HG03039 (cell line): ENCODE results near the gene DNAJC30.

Experiments
- ATAC-seq: cut with Tn5 transposase; IDR thresholded peaks from one replicate; pipeline ENCODE4 v1.9.1; 2021; ENCODE audit warnings: mild to moderate bottlenecking, moderate library complexity; ENCODE audit not compliant: unreplicated experiment

DNAJC30 gene

DNA sequence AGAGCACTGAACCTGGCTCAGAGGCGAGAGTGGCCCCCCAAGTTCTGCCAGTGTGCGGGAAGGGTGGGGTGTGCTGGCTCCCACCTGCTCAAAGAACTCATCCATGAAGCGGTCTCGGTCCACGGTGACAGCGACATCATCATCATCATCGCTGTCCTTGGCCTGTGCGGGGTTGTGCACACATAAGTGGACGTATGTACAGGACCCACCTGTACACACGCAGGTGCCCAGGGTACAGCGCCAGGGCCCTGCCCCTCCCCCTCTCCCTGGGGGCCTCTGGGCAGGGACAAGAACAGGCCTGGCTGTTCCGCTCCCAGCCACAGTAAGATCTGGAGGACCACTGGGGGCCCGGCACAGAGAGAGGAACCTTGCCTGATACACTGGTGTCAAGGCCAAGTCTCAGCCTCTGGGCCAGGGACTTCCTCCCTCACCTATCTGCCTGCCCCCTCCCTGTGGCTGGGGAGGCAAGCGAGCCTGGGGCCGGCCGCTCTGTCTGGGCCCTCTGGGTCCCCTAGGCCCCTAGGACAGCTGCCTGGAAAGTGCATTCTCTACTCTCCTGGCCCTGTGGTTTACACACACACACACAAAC is 25.8 kb upstream of the DNAJC30 start:
- no peak for ATAC-seq

DNA sequence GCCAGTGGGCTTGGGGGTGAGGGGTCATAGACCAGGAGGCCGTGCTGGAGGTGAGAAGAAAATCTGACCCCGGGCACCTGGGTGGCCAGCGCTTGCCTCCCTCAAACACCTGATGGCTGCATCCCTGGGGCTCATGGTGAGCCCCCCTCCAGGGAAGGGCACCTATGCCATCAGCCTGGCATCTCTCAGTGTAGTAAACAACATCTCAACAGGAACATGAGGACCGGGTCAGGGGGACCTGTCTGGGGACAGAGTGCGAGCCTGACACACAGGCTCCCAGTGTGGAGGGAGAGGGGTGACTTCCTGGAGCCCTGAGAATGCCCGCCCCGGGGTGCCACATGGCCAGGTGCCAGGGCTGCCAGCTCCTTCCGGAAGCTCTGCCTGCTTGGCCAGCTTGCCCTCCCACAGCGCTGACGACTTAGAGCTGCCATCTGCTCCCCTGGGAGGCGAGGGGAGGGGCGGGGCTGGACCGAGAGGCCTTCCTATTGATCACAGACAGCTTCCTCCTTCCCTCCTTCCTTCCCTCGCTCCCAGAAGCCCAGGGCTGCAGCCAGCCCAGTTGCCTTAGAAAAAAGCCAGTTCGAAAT is 23.9 kb upstream of the DNAJC30 start:
- no peak for ATAC-seq

DNA sequence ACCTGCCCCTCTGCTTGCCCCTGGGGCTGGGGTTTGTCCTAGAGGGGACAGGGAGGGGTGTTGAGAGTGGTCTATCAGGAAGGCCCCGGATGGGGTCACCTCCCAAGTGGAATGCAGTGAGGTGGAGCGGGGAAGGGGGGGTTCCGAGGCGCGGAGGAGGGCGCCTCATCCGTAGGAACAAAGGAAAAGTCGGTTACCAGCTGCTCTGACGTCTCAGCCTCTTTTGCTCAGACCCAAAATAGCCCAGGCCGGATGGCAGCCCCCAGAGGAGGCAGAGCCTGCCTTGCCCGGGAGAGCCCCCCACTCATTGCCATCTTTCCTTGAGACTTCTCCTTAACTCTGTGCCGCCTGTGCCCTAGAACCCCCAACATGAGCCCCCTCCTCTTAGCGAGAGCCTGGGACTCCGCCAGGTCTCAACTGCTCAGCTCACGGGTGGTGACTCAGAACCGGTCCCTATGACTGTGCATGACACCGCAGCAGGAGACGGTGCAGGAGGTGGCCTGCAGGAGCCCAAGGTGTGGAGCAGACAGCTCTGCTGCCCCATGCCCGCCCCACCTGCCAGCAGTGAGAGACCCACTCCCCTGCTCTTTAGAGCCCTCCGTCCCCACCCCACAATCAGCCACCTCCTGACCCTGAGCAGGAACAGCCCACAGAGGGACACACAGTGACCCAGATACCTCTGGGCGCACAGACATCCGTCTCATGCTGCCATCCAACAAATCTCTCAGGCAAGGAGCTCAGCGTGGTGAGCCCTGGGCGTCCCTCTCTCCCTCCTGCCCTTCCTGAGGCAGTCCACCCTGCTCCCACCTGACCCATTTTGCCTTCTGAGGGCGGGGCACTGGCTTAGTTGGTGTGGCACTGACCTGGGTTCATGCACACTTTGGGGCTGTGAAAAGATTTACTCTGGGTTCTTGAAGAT is 23.1 kb upstream of the DNAJC30 start:
- ATAC-seq = no peak

DNA sequence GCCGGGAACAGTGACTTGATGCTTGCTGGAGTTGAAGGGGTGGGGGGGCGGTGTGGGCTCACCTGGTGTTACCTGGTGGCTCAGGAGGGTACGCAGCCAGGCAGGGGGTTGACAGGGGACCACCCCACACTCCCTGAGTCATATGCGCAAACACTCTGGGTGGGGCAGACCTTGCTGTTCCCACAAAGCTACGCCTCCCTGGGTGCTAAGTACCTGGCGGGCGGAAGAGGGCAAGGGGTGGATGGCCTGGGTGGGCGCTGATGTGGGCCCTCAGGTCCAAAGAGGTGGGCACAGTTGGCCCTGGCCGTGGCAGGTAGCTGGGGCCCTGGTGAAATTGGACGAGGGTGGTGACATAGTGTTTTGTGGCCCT is 22.3 kb upstream of the DNAJC30 start:
- no peak for ATAC-seq

DNA sequence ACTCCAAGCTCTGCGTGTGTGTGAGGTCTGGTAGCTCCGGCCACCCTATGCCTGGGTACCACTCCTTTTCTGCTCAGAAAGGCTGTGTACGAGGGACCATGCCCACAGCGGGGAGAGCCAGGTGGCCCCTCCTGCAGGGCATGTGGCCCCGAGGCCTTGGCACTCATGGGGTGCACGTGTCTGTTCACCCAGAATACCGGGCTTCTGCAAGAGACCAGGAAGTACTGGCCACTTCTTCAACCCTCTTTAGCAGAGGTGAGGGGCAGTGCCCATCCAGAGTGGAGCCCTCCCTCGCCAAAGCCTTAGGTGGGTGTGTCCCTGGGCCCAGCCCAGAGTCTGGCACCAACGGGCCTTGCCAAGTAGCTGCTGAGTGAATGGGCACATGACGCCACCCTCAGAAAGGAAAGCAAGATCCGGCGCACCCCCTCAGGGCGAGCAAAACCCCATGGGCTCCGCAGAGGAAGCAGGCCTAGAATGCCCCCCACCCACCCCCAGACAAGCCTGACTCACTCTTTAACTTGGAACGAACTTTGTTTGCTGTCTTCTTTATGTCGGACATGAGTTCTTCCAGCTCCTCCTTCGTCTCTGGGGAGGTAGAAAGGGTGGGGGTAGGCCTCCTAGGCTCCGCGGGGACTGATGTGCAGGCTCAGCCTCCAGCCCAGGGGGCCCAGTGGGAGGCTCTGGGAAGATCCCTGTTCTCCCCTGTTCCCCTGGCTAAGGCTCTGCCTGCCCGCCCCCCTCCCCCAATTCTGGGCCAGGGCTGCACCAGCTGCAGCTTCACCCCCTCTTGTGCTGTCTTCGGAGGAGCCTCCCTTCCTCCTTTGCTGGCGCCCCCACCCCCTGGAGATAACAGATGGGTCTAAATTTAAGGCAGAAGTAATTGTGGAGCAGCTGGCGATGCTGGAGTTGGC is 21.6 kb upstream of the DNAJC30 start:
- no peak for ATAC-seq

DNA sequence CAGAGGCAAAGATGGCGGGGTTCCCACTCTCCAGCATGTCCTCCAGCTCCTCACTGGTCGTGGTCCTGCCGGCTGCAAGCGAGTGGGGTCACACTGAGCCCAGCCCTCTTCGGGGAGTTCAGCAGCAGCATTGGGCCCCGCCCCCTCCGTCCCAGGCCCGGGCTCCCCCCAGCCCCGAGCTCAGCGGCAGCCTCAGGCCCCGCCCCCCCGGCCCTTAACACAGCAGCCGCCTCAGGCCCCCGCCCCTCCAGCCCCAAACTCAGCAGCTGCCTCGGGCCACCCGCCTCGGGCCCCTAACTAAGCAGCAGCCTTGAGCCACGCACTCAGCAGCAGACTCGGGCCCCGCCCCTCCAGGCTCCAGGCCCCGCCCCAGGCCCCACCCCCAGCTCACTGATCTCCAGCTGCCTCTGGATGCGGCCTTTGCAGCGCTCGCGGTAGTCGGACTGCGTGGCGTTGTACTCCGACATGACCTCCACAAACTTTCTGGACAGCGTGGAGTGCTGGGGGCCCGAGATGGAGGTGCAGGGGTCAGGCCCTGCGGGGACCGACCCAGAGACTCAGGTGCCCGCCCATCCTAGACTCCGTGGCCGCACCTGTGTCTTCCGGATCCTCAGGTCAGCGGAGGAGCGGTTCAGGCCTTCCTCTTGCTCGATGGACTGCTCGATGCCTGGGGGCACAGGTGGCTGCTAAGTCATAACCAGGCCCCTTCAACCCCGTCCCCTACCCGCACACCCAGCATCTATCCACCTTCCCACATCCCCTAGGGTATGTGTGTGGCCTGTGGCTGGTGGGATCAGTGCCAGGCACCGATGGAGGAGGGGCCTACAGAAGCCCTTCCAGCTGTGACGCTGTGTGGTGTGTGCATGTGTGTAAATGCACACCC is 20.7 kb upstream of the DNAJC30 start:
- ATAC-seq = no peak

DNA sequence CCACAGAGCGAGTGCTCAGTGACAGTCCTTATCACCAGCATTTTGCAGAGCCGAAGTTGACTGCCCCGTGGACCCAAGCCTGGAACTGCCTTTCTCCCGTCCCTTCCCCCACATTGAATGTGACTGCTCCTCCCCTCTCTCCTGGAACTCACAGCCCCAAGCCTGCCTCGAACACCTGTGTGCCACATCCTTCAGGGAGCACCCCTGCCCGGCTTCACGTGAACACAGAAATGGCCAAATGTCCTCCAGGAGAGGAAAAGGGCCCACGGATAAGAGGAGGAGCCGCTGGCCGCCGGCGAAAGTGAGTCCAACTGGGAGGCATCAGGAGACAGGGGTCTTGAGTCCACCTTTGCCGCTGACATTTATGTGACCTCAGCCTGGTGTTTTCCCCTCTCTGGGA is 20.0 kb upstream of the DNAJC30 start:
- no peak for ATAC-seq

DNA sequence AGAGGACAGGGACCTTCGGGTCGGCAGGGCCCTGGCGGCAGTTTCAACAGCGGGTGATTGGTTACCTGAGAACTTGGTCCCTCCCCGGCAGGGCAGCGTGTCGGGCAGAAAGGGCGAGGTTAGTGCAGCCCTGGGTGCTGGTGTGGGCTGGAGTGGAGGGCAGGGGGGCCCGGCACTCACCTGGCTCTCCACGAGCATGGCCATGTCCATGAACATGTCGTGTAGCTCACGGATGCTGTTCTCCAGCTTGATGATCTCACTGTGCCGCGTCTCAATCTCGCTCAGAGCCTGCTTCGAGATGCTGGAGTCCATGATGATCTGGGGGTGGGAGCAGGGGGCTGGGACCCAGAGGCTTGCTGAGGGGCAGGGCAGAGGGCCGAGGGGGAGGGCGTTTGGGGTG is 19.4 kb upstream of the DNAJC30 start:
- ATAC-seq = no peak

DNA sequence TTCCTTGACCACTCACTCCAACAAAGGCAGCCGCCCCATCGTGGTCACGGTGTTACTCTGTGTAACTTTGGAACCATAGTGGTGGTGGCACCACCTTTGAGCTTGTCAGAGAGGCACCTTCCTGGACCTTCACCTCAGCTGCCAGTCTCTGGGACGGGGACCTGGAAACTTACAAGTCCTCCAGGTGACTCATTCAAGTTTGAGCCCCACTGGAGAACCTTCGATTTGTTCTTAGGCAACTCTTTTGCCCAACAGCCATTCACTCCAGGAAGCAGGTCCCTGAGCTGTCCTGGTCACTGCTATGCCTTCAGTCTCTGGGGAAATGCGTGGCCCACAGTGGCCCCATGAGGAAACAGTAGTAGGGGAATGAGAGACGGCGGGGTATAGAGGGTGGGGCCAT is 19.0 kb upstream of the DNAJC30 start:
- no peak for ATAC-seq

DNA sequence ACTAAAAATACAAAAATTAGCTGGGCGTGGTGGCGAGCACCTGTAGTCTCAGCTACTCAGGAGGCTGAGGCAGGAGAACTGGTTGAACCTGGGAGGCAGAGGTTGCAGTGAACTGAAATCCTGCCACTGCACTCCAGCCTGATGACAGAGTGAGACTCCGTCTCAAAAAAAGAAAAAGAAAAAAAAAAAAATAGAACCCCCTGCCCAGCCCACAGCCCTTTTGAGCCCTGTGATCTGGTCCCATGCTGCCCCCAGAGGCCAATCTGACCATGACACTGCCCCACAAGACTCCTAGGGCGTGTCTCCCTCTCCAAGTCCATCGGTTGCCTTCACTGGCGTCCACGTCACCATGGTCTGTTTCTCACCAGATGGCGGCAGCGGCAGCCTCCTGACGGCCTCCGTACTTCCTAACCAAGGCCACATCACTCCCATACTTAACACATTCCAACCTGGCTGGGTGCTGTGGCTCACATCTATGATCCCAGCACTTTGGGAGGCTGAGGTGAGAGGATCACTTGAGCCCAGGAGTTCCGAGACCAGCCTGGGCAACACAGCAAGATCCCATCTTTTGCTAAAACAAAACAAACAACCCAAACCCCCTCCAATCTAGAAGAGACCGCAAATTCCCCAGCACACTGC is 18.2 kb upstream of the DNAJC30 start:
- ATAC-seq = no peak

DNA sequence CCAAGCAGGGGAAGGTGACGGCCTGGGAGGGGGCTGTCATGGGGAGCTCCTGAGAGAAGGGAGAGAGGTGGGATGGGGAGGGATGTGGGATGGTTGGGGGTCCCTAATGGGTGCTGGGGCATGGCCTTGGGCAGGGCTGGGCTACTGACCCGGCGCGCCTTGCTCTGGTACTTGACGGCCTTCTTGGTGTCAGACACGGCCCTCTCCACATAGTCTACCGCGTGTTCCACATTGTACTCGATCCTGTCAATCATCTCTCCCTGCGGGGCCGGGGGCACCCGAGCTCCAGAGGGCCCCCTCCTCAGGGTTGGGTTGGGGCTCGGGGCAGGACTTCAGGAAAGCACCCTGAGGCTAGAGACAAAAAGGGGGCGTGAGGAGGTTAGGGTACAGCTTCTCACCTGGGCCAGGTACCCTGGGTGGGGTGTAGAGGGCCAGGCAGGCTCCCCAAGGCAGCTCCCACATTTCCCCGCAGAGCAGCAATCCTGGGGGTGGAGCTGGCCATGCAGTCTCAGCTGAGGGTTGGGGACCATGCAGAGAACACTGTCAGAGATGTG is 17.4 kb upstream of the DNAJC30 start:
- ATAC-seq = no peak

DNA sequence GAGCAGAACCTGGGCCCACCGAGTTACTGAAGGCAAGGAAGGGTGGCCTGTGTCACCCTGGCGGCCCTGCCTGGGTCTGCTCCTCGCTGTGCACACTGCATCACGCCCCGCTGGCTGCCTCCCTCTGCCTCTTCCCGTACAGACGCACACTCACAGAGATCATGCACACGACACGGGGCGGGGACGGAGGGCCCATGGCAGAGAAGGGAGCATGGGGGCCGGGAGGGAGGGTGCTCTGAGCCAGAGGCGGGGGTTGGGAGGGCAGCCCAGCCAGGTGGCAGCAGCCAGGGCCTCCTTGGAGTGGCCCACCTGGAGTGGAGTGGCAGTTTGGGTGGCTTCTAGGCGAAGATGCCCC is 16.8 kb upstream of the DNAJC30 start:
- no peak for ATAC-seq

DNA sequence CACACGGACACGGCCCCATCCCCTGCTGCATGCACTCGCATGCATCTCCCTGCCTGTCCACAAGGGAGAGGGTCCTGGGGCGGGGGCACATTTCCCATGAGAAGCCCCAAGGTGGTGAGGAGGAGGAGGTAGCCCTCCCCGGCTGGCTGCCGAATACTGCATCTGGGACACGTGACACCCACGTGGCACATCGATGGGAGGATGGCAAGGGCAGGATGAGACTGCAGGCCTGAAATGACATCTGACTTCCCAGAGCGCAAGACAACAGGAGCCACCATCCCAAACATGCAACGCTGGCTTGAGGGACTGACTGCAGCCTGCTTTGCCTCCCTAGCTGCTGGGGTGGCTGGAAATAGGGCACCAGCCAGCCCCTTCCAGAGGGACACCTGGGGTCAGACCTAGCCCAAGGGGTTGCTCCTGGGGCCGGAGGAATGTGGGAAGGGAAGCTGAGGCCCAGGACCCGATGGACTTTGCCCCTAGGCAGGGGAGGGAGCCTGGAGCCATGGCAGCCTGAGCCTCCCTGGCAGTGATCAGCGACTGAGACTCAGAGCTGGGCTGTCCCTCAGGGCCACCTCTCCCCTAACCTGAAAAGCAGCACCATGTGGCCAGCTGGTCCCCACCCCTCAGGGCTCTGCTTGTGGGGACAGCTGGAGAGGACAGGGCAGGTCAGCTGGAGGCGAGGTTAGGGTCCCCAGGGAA is 16.3 kb upstream of the DNAJC30 start:
- ATAC-seq = no peak

DNA sequence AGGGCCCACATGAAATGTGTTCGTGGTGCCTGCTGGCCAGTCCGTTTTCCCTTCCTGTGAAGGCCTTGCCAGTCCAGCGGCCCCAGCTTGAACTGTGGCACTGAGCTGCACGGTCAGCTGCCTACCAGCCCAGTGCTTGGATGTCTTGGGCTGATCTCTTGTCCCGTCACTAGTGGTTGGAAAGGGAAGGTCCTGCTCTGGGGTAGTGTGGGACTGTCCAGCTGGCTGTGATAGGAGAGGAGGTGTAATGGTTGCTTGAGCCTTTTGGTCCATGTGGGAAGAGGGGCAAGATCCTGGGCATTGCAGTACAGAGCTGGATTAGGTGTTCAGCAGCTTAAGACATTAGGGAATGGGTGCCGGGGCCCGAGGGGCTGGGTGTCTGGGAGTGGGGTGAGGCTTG is 15.2 kb upstream of the DNAJC30 start:
- no peak for ATAC-seq

DNA sequence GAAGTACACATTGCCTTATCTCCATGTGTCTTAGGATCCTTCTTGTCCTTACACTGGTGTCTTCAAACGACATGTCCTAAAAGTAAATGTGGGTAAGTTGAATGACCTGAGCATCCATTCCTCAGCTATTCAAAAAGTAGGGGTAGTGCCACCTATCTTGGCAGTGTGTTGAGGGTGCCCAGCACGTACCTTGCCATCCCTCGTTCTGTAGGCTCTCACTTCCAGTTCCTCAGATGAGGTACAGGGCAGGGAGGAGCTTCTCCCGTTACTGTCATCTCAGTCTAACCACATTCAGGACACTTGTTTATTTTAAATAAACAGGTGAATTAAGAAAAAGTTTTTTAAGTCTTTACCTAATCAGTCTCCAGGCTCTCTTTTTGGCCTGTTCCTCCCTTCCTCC is 13.1 kb upstream of the DNAJC30 start:
- ATAC-seq = no peak

DNA sequence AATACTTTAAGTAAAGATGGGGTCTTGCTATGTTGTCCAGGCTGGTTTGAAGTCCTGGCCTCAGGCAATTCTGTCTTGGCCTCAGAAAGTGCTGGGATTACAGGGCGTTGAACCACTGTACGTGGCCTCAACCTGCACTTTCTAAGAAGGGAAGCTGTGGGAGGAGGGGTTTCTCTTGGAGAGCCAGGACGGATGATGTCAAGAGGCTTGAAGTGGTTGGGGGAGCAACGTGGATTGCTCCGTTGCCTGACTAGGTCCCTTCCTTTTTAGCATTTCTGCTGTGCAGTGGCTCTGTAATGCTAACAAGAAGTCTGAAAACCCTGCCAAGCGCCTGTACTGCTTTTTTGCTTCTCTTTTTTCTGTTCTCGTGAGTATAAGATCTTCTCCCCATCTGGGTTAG is 7.4 kb upstream of the DNAJC30 start:
- ATAC-seq = no peak

DNA sequence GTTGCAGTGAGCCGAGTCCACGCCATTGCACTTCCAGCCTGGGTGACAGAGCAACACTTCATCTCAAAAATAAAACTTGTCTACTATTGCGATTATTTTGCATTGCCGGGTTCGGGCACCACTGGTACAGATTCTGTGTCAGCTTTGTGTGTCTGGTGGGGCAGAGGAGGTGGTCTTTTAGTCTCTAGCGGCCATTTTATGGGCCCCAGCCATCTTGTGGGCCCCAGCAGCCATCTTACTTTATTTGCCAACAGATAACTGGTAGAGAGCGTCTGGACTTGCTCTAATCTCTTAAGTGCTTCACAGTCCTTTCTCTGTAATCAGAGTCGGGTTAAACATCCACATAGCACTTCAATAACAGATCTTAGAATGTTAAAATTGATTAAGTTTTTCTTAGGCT is 5.0 kb upstream of the DNAJC30 start:
- ATAC-seq = no peak

DNA sequence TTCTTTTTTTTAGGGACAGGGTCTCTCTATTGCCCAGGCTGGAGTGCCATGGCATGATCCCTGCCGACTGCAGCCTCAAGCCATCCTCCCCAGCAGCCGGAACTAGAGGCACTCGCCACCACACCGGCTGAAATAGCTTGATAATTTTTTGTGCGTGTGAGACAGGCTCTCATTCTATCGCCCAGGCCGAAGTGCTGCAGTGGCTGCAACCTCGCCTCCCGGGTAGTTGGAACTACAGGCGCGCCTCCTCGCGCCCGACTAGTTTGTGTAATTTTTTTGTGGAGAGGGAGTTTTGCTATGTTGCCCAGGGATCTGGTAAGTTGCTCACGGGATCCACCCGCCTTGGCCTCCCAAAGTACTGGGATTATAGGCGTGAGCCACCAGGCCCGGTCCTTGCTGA is 2.1 kb upstream of the DNAJC30 start:
- ATAC-seq = no peak
